Measurements from ENCODE around the gene ZNRF1.

DNA sequence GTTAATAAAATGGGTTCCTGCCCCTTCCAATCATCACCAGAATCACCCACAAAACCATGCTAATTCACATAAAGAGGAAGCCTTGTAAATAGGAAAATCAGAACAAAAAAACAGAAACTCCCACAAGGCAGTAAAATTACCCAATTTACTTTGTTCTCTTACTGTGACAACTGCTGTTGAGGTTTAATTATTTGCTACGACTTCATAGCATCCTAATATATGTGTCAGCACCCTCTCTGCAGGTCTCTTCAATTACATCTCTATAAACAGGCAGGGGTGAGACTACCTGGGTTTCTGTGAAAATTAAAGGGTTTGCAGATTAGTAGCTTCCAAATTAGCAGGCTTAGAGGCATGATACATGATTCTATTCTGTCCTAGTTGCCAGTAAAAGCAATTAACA is 16.6 kb upstream of the ZNRF1 start:
- TF ChIP-seq, protein P1, sequence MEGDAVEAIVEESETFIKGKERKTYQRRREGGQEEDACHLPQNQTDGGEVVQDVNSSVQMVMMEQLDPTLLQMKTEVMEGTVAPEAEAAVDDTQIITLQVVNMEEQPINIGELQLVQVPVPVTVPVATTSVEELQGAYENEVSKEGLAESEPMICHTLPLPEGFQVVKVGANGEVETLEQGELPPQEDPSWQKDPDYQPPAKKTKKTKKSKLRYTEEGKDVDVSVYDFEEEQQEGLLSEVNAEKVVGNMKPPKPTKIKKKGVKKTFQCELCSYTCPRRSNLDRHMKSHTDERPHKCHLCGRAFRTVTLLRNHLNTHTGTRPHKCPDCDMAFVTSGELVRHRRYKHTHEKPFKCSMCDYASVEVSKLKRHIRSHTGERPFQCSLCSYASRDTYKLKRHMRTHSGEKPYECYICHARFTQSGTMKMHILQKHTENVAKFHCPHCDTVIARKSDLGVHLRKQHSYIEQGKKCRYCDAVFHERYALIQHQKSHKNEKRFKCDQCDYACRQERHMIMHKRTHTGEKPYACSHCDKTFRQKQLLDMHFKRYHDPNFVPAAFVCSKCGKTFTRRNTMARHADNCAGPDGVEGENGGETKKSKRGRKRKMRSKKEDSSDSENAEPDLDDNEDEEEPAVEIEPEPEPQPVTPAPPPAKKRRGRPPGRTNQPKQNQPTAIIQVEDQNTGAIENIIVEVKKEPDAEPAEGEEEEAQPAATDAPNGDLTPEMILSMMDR (IDR thresholded peaks at IDR 0.05): no peak
- TF ChIP-seq POLR2AphosphoS5 (IDR thresholded peaks at IDR 0.05): no peak

All from stomach (tissue), 4 donors.